ENCODE data around the gene ATP2B2. TPM values are rescaled to one million over a fixed set of nuclear protein-coding genes. Genes with fewer than 3 reads are reported as not detected.

Gene ATP2B2
- total RNA-seq, 2 donors from 2014 or later, result 0.07 to 0.11 TPM

DNA sequence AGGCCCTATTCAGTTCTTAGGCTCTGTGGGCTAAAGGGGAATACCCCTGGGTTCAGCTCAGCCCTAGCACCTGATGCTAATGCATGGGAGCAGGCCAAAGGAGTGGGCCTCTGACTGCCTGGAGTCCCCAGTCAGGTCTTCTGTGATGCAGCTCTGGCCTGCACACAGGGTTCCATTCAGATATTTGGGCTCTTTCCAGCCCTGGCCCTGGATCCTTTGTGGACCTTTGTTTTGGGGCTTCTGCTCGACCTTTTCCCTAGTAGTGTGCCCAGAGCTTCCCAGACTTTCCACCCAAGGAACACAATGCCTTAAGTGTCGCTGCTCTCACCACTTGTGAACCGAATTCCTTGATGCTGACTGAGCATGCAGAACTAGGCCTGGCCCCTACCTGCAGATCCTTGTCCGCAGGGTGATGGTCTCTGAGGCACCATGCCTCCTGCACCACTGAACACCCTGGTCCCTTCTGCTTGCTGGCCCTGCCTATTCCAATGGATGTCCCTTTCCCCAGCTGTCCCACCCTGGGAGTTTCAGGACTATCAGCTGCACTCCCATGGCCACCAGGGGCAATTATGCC lies 189.5 kb downstream of the ATP2B2 start:
- Histone ChIP-seq H3K9ac (ENCODE audit: low read depth in 2 of 2, low read length in 2 of 2) (no peak overlapping the region), H3K4me1 (peaks cover 6% of the 10 kb centered on the region), H3K27ac (no peak overlapping the region), H3K36me3 (peaks cover 28% of the 10 kb centered on the region), H3K9me3 (no peaks in the 10 kb centered on the region), H3K4me3 (no peak overlapping the region), H3K27me3 (no peaks in the 10 kb centered on the region)
- intact Hi-C loops (cut with DNase I), result no loop called here
- no peak for DNase-seq
- TF ChIP-seq, protein P1, sequence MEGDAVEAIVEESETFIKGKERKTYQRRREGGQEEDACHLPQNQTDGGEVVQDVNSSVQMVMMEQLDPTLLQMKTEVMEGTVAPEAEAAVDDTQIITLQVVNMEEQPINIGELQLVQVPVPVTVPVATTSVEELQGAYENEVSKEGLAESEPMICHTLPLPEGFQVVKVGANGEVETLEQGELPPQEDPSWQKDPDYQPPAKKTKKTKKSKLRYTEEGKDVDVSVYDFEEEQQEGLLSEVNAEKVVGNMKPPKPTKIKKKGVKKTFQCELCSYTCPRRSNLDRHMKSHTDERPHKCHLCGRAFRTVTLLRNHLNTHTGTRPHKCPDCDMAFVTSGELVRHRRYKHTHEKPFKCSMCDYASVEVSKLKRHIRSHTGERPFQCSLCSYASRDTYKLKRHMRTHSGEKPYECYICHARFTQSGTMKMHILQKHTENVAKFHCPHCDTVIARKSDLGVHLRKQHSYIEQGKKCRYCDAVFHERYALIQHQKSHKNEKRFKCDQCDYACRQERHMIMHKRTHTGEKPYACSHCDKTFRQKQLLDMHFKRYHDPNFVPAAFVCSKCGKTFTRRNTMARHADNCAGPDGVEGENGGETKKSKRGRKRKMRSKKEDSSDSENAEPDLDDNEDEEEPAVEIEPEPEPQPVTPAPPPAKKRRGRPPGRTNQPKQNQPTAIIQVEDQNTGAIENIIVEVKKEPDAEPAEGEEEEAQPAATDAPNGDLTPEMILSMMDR (IDR thresholded peaks at IDR 0.05), result no peak

DNA sequence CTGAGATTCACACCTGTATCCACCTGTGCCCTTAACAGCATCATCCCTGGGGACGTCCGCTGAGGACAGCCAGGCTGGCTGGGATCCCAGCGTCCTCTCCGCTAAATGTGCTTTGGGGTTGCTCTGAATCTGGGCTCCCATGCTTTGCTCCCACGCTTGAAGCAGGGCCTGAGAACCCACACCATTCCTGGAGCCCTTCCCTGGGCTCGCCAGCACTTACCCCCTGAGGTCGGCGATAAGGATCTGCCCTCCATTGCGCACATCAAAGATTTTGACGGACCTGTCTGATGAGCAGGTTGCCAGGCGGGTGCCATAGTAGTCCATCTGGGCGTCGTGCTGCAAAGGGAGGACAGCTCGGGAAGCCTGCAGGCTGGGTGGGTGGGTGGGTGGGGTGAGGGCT lies 190.3 kb downstream of the ATP2B2 start:
- H3K4me1 ChIP-seq, result peaks cover 6% of the 10 kb centered on the region
- intact Hi-C loops (cut with DNase I), result no loop called here

GRCh38 chr3:10312861-10313260 lies 192.5 kb downstream of the ATP2B2 start:
- intact Hi-C loops (cut with DNase I), result no loop called here
- Histone ChIP-seq H3K9ac (ENCODE audit: low read depth in 2 of 2, low read length in 2 of 2) (no peak overlapping the region), H3K27ac (no peak overlapping the region), H3K4me3 (no peak overlapping the region), H3K36me3 (peaks cover 23% of the 10 kb centered on the region), H3K27me3 (no peaks in the 10 kb centered on the region), H3K4me1 (no peaks in the 10 kb centered on the region), H3K9me3 (no peaks in the 10 kb centered on the region)
- TF ChIP-seq, protein P1 (IDR thresholded peaks at IDR 0.05), result no peak
- DNase-seq, result no peak

More for the DNA sequence above, 190.3 kb downstream of the ATP2B2 start:
- no peak overlapping the region for H3K9ac ChIP-seq (ENCODE audit: low read depth in 2 of 2, low read length in 2 of 2)
- H3K27ac ChIP-seq, result no peak overlapping the region
- no peaks in the 10 kb centered on the region for H3K27me3 ChIP-seq
- H3K36me3 ChIP-seq, result peaks cover 29% of the 10 kb centered on the region
- no peaks in the 10 kb centered on the region for H3K9me3 ChIP-seq
- TF ChIP-seq, protein P1 (IDR thresholded peaks at IDR 0.05), result no peak
- no peak overlapping the region for H3K4me3 ChIP-seq
- no peak for DNase-seq

- TF ChIP-seq, protein P1 (IDR thresholded peaks at IDR 0.05), result no peak
- Histone ChIP-seq H3K4me1 (no peaks in the 10 kb centered on the region), H3K36me3 (peaks cover 19% of the 10 kb centered on the region), H3K4me3 (no peak overlapping the region), H3K9me3 (no peaks in the 10 kb centered on the region), H3K27ac (no peak overlapping the region), H3K27me3 (no peaks in the 10 kb centered on the region), H3K9ac (ENCODE audit: low read depth in 2 of 2, low read length in 2 of 2) (no peak overlapping the region)
- intact Hi-C loops (cut with DNase I), result no loop called here
- DNase-seq, result no peak
Measured at GRCh38 chr3:10312391-10312790, 193.0 kb downstream of the ATP2B2 start.

DNA sequence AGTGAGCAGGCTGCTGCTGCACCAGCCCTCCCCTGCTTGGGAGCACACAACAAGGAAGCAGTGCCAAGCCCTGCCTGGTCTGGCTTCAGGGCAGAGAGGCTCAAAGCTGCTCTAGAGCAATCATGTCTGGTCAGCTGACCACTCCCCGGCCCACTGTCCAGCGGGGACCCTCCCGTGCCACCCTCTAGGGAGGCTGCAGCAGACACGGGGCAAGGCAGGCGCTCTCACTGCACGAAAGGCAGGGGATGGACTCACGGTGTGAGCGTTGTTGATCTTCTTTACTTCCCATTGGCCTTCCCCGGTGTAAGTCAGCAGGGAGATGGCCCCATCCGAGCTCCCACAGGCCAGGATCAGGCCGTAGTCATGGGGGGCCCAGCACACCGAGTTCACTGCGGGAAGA lies 193.7 kb downstream of the ATP2B2 start:
- TF ChIP-seq, protein P1 (IDR thresholded peaks at IDR 0.05), result no peak
- Histone ChIP-seq H3K4me1 (no peaks in the 10 kb centered on the region), H3K27me3 (no peaks in the 10 kb centered on the region), H3K9me3 (no peaks in the 10 kb centered on the region), H3K36me3 (peaks cover 17% of the 10 kb centered on the region), H3K9ac (ENCODE audit: low read depth in 2 of 2, low read length in 2 of 2) (no peak overlapping the region), H3K27ac (no peak overlapping the region), H3K4me3 (no peak overlapping the region)
- no peak for DNase-seq
- intact Hi-C loops (cut with DNase I), result no loop called here
